NCI-H345 (cell line): ENCODE measurements around the gene KLF3.
A peak's percentile ranks its signal among the peaks of the same experiment; 100 is the strongest.

ENCODE experiments used
- DNase-seq: peaks from one replicate; lab custom pipeline; 2025; lab: John Stamatoyannopoulos, UW

The KLF3 gene

DNA sequence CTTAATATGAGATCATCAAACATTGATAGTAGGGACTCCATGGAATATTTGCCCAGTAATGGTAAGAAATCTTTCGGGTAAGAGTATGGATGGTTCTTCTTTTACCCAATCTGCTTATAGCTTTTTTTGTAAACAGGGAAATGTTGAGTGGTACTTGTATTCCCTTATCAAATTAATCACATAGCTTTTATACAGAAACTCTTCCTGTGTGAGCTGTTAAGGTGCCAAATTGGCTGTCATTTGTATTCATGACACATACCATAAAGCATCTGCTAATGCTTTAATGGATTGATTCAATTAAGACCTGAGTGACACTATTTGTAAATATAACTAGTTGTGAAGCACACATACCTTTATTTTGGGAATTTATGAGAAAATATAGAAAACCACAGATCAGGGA is 34.2 kb downstream of the KLF3 start:
- no peak for DNase-seq

DNA sequence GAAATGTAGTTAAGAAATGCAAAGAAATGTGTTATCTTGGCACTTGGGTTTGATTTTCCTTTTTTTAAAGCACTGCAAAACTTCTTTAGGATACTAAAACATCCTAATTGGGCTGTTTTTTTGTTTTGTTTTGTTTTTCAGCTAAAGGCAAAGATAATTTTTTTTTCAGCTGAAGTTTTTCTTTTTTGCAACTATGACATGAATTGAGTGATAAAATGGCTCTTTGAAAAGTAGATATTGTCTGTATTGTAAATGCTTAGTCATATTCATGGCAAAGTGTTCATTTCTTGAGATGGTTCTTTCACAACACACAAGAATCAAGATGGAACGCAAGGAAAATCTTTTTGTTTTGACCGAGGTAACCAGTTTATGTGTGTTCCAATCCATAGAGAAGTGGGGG is 35.1 kb downstream of the KLF3 start:
- DNase-seq = no peak

DNA sequence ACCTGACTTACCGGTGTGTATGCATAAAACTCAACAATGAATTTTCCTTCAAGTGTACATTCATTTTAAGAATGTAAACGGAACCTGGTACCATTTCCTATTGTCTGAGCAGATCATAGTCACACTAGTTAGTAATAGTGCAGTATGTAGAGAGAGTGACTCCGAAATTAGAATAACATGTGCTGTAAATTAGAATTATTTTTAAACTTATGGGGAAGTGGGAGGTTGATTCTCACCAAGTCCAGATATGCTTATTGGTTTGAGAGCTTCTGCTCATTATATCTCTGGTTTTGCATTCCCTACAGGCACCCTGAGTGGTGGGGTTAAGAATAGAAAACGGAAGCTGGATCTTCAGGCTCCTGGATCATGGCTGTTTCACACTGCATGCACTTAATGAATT is 39.6 kb downstream of the KLF3 start:
- DNase-seq = no peak

DNA sequence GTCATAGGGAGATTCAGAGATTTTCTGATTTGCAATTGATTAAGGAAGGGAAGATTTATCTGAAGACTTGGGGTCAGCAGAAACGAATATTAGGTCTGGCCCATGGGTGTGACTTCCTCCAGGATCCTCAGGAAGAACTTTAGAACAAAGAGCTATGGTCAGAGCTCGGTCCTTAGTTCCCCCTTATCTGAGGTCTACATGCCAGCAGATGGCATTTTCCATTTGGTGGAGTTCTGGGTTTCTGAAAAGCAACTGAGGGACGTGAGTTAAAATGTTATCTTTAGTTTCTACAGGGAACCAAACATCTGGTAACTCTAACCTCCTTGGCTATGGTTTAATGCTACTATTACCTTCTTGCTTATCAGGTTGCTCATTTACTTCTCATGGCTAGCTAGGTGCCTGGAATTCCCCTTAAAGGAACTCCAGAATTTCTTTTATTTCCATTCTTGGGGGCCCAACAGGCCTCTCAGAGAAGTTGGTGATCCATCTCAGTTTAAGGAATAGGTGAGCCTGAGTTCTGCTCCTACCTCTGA is 40.7 kb downstream of the KLF3 start:
- DNase-seq = no peak

DNA sequence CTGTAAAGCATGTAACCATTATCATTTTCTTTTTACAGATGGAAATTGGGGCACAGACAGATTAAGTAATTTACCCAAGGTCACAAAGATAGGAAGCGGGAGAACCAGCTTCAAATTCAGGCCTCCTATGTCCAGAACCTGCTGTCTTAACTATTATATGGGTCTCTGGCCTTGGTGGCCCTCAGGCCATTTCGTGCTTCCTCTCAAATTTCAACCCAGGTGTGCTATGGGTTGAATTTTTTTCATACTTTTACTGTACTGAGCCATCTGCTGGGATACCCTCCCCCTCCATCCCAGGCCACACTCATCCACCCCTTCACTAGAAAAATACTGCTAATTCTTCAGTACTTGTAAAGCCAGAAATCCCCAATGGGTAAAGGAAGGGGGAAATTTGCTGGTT is 42.3 kb downstream of the KLF3 start:
- no peak for DNase-seq

DNA sequence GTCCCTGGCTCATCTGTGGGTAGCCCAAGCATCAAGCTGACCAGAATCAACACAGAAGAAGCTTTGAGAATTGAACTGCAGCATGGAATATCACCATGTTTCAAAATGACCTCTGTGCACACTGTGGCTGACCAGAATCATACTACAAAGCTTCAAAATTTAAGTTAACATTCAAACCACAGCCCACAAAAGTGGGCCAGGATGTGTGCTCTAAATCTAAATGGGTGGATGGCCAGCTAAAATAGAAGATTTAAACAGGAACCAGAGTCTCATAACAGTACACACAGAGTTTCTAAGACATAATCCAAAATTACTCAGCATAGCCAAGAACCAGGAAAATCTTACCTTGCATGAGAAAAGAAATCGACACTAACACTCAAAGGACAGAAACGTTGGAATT is 46.1 kb downstream of the KLF3 start:
- no peak for DNase-seq

DNA sequence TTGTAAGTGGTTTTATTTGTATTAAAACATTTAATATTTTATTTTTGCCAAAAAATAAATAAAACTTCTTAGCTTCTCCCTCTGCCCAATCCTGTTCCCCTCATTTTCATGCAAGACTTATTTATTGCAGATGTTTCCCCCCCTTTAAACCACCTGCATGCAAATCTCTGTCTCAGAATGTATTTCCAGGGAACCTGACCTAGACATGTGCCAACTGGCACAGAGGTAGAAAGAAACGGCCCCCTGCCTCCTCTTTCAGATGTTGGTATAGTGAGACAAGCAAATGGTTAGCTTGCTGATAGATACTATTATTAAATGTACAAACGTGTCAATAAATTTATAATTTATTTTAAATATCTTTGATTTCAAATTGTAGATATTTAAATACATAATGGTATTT is 47.1 kb downstream of the KLF3 start:
- peak; percentile 1 for DNase-seq

DNA sequence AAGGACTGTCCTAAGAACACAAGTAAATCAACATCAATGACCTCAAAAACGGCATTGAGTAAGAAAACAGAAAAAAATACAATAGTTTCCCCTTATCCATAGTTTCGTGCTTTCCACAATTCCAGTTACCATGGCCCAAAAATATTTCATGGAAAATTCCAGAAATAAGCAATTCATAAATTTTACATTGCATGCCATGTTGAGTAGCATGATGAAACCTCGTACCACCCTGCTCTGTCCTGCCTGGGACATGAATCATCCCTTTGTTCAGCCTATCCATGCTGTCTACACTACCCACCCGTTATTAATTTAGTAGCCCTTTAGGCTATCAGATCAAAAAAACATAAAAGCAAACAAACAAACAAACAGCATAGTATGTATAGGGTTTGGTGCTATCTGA is 51.1 kb downstream of the KLF3 start:
- DNase-seq = no peak

DNA sequence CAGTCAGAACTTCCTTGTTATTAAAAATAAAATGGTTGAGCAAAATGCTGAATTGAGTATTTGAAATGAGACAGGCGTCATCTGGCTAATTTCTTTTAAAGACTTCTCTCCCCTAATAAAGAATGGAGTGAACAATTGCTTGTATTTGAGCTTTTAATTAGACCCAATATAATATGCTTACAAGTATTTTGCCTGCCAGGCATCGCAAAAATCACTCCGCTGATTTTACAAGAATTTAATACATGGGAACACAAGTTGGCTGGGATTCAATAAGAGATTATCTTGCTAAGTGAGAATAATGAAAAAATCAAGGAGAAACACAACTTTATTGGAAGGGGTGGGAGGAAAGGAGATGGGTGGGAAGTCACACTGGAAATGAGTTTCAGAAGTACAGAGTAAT is 52.3 kb downstream of the KLF3 start:
- no peak for DNase-seq

DNA sequence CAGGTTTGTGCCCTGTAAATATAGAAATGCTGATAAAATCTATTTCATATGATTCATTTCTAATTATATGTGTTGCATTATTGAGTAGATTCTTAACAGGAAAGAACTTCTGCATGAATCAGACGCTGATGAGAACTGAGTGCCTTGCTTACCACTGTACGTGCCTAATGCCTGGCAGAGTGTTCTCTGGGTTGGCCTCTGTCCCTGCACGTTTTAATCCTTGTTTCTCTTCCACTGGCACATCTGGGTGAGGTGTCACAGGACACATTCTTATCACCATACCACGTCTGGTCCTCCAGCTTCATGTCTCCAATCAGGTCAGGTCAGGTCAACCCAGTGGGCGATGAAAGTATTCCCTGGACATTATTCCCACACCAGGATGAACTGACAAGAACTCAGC is 53.6 kb downstream of the KLF3 start:
- DNase-seq = no peak

DNA sequence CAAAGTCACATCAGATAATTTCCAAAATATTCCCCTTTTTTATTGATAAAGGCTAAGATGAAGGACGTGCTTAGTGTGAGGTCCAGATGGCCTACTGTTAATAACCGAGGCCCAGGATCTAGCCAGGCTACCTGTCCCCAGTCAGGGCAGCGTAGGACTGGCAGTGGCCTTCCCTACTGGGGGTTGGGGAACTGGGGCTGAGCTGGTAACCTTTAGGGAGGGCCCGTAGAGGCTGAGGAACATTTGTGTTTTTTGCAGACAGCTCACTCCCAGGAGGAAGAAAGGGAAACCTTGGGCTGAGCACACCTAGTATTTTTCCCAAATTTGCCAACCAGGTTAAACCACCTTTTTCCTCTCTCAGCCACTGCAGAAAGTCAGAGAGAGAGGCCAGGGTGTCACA is 59.1 kb downstream of the KLF3 start:
- DNase-seq = no peak

DNA sequence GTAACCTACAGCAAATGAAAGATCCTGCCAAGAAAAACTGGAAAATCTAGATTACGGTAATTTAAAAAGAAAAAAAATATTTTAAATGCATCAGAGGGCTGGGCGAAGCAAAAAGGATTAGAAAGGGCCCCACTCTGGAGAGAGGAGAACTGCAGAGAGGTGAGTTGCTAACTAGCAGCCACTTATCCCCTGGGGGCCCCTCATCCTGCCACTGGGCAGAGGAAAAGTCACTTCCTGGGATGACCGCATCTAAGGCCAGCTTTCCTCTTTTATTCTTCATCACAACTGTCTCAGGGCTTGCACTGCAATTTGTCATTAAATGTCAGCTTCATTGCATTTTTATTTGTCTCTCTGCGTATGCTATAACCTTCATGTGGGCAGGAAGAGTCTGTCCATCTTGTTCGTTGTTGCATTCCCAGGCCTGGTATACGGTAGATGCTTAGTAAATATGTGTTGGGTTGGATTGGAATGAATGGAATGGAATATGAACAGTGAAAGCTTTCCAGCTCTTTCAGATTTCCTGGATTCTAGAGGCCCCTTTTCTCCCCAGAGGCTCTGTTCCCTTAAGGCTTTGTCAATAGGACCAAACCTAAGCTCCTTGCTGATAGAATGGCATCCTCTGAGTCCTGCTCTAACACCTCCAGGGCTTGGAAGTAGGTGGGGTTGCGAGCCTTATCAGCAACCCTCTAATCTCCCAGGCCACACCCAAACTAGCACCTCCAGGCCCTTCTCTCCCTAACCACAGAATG is 59.9 kb downstream of the KLF3 start:
- DNase-seq = no peak

DNA sequence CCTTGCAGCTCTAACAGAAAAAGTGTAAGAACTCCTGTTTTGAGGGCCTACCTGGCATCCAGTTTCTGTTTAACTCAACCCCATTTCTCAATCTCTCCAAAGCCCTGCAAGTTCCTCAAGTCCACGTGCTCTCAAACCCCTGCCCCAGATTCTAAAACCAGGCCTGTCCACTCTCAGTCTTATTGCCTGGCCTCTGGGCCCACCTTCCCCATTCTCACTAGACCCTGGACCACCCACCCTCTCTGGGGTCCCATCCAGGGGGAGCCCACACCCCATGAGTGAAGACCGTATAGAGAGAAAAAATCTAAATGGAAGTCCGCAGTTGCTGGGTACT is 60.4 kb downstream of the KLF3 start:
- no peak for DNase-seq

DNA sequence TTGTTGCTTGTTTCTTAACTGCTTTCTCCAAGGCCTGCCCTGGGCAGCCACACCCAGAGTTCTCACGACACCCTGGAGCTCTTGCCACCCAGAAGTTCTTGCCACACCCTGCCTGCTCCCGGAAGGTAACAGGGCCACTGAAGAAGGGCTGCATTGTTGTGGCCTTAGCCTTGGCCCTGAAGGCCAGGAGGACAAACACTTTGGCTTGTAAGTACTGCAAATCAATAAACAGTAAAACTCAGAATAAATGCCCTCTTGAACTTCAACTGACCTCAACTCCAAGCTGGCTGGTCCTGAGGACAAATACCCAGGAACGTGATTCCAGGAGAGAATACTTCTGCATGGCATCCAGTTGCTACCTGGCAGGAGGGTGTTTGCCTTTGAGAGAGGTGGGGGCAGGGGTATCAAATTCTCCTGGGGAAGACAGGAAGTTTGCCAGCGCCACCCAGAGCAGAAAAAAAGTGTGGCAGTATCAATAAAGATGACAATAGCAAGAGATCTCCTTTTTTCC is 64.7 kb downstream of the KLF3 start:
- peak; percentile 53 for DNase-seq

DNA sequence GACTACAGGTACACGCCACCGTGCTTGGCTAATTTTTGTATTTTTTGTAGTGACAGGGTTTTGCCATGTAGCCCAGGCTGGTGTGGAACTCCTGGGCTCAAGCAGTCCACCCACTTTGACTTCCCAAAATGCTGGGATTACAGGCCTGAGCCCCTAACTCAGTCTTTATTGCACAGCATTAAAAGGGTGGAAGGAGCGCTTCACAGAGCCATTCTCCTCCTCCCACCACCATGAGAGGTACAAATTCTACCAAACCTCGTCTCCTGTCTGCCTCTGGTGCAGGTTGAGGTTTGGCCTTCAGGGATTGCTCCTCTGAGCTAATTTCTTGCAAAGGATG is 66.5 kb downstream of the KLF3 start:
- no peak for DNase-seq

DNA sequence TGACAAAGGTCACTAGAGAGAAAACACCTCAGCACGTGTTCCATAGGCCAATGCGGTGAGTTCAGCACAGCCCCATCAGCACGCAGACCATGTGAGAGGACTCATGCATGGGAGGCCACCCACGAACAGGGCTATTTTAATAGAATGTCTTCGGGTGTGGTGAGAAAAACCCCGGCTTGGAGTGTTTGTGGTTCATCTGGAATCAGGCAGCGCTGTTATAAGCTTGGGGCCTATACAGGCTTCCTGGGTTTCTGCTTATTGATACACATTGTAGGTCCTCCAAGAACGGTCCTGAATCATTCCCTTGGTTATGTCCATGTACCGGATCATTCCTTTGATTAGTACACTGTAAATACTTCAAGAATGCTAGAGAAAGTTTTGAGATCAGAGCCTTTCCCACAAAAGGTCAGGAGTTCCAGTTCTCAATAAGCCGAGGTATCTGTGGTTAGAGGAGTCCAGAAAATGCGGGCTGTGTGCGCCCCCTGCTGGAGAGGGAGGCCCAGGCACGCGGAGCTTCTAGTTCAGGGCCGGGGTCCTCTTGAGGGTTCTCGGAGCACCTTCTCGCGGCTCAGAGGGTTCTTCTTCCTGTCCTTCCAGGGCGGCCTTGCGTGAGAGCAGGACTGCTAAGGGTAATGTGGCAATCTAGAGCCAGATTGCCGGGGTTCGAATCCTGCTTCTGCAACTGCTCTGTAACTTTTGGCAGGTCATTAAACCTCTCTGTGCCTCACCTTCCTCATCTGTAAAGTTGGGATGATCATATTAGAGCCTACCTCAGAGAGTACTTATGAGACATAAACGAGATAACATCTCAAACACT is 67.0 kb downstream of the KLF3 start:
- DNase-seq = peak; percentile 11

DNA sequence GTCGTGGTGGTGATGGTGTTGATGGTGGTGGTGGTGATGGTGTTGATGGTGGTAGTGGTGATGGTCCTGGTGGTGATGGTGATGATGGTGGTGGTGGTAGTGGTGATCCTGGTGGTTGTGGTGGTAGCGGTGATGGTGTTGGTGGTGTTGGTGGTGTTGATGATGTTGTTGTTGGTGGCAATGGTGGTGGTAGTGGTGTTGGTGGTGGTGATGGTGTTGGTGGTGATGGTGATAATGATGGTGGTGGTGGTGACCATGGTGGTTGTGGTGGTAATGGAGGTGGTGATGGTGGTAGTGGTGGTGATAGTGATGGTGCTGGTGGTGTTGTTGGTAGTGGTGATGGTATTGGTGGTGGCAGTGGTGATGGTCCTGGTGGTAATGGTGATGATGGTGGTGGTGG is 69.7 kb downstream of the KLF3 start:
- DNase-seq = no peak

DNA sequence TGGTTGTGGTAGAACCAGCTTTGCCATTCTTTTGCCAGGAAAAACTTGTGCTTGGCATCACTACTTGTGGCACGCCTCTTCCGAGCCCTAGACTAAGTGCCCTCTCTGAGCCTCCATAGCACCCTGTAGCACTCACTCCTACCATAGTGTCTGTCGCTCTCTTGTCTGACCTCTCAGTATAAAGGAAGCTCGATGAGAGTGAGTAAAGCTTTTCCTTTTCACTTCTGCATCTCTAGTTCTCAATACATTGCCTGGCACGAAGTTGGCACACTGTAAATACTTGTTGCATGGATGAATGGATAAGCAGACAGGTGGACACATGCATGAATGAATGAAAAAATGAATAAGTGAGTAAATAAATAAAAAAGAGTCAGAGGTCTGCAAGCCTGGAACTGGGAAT is 70.4 kb downstream of the KLF3 start:
- peak; percentile 51 for DNase-seq

DNA sequence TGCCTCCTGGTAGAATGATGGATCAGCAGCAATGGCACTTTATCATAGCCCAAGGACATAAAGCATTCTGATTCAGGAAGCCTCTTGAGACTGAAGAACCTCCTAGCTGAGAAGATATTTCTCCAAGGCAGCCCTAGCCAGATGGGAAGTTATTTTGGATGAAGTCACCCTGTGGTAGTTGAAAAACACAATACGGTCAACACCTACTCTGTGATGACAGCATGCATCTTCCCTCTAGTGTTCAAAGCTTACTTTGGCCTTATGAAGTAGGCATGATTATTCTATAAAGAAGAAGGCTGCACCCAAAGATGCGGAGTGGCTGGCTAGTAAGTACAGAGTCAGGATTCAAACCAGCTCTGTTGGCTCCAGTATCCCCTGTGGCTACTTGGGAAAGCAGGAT is 70.9 kb downstream of the KLF3 start:
- no peak for DNase-seq

DNA sequence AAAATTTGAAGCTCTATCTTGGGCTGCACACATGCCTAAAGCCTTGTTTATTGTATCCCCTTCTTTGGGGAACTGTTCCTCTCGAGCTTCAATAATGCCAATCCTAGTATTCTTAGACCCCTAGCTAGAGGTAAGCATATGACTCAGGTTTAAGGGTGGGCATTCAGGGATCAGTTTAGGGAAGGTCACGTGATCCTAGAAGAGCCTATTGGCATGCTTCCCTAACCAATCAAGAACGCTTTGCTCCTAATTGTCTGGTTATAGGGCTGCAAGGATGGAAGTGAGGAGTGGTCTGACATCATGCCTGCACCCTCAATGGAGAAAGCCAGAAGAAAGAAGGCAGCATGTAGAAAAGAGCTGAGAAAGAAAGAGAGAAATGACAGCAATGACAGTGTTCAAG is 71.9 kb downstream of the KLF3 start:
- DNase-seq = no peak

DNA sequence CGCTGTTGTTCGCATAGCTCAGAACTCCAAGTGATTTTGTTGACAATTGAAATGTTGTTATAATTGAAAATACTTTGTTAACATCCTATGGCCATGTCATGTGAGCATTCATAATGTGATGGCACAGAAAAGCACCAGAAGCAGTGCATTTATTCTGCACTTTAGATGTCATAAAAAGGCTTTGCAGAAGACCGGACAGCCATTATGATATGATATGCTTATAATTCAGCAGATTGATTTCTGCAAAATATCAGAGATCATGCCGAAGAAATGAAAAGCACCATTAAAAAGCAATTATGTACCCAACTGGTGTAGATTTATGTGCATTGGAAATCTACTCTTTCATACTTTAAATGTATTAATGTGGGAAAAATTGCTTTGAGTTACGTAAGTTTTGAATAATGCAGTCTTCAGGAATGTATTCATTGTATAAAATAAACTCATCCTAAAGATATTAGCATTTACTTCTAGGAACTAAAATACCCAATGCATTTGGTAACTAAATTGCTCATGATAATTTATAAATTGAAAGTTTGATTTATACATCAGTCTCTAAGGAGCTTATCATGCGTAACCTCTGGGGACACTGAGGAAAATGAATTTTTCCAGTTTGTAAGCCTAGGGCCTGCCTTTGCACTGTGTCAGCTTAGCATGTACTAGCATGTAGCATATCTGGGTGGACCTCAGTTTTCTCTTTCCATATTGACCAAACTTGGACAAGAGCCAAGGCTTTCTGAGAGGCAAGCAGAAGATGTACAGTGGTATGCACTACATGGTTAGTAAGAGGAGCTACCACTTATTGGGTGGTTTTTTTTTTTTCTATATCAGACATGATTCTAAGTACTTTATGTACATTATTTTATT is 75.2 kb downstream of the KLF3 start:
- DNase-seq = peak; percentile 4

DNA sequence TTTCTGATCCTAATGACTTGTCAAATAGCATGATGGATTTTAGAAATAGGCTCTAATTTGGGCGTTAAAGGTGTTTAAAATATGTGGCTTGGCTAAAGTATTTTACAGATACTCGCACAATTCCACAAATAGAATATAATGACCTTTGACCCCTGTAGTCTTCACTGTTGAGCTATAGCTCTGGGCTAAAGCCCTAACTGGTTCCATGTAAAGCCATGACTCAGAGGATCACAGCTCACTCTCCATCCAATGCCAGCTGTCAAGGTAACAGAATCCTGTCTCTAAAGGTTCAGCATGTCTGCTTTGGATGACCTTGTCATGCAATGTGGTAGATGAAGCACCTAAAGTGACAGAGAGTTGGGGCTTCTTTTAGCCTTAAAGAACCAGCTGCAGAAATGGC is 76.3 kb downstream of the KLF3 start:
- DNase-seq = no peak

DNA sequence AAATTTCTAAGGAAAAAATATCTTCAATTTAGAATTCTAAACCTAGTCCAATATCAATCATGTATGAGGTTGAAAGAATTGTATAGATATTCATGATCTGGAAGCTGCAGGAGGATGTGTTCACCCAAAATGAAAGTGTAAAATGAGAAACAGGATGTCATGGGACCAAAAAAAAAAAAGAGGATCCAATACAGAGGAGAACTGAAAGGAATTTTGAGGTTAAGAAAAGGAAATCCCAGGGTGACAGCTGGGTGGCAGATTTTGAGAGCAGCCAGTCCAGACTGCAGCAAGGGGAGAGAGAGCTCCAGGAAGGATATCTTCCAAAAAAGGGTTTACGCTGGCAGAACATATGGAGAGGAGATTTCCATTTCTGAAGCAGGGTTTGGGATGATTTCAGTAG is 79.9 kb downstream of the KLF3 start:
- DNase-seq = no peak
